ENCODE data around the gene OTUB1.
A peak's percentile ranks its signal among the peaks of the same experiment; 100 is the strongest.

Gene OTUB1

DNA sequence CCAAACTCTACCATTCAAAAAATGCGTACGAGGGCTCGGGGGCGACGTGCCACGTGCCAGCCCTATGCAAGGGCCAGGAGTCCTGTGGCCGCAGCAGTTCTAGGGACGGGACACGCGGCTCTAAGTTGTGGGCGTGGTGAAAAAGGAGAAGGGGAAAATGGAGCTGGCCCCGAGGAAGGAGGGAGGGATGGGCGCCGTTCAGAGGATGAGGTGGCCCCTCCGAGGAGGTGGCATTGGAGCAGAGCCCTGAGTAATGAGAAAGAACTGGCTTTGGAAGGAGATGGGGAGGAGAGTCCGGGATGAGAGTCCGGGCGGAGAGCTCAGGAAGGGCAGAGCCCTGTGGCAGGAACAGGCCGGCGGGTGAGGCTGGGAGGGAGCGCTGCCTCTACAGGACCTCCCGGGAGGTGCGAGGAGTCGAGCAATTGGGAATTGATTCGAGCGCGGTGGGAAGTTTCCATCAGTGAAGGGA is 21.0 kb downstream of the OTUB1 start:
- peak; percentile 67 for DNase-seq

DNA sequence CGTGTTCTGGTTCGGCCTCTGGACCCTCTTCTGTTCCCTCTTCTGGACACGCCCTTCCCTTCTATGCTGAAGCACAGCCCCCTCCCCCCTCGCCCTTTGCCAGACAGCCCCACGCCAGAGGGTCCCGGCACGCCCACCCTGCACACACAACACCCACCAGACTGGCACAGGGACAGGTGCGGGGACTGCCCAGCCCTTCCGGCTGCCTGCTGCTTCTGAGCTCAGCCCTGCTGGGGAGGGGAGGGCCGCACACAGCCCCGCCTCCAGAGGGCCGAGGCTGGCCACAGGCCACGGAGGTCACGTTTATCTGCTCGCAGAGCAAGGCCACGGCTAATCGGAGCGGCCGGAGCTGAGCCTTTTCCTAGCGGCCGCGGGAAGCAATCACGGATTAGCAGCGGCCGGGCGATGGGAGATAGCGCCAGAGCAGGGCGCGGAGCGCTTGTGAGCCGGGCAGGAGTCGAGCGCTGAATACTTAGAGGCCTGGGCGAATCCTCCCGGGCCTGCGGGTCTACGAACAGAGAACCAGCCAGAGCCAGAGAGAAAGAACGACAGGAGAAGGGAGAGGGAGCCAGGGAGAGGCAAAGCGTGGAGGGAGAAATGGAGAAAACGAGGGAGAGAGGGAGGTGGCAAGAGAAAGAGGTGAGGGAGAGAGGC is 21.5 kb downstream of the OTUB1 start:
- no peak for DNase-seq

DNA sequence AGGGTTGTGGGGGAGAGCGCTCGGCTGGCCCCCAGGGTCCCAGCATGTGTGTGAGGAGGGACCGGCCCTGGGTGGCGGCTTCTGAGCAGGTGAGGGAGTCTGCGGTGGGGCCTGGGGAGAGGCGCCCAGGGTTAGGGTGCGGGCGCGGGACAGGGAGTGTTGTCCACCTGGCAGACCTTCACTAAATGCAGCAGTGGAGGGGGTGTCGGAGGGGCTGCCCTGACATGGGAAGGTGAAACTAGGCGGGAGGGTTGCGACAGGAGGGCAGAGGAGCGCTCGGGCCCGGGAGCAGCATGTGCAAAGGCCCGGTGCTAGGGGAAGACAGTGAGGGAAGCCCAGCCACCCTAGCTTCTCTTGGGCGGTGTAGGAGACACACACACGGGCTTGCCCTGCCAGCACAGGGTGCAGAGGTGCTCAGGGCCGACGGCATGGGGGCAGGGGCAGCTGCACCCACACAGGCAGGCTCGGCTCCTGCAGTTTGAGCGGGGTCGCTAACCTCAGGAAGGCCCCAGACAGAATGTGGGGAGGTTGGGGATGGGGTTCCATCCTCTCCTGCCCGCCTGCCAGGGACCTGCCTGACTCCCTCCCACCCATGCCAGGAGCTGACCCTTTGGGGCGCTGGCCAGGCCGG is 22.2 kb downstream of the OTUB1 start:
- DNase-seq = no peak

DNA sequence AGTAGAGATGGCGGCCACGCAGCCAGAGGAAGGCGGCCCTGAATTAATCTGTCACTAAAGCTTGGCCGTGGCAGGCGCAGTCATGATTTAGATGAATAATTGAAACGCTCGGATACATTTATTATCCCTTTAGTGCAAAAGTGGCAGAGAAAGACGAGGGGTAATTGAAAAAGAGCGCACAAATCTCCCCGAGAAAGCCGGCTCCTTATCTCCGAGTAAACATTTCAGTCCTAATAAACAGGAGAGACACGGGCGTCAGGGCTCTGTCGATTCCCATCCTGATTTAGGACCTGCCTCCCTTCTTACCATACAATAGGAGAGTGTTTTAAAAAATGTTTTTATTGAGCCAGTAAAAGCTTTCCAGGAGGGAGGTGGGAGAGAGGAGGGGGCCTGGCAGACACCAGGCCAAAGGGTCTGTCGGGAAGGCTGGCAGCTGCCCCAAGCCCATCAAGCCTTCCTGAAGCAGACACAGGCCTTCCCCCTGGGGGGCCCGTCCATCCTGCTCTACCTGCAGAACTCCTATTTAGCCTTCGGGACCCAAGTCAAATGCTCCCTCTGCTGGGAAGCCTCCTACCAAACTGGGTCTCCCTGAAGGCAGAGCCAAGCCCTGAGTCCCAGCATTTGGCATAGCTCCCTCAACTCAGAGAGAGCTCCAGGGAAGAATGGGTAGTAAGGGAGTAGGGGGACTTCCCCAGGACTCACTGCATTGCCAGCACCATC is 22.8 kb downstream of the OTUB1 start:
- no peak for DNase-seq

DNA sequence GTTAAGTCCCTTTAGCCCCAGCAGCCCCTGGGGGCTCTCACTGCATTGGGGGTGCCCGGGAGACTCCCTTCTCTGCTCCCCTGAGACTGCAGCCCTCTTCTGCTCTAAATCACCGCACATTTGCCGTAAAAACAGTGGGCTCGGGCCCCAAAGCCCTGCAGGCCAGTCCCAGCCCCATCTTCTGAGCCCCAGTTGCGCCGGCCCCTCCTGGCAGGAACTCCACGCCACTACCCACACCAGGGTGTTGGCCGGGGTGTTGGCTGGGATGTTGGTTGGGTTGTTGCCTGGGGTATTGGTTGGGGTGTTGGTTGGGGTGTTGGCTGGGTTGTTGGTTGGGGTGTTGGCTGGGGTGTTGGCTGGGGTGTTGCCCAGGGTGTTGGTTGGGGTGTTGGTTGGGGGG is 23.5 kb downstream of the OTUB1 start:
- no peak for DNase-seq

DNA sequence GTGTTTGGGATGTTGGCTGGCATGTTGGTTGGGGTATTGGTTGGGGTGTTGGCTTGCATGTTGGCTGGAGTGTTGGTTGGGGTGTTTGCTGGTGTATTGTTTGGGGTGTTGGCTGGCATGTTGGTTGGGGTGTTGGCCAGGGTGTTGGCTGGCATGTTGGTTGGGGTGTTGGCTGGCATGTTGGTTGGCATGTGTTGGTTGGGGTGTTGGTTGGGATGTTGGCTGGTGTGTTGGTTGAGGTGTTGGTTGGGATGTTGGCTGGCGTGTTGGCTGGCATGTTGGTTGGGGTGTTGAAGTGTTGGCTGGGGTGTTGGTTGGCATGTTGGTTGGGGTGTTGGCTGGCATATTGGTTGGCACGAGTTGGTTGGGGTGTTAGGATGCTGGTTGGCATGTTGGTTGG is 24.5 kb downstream of the OTUB1 start:
- DNase-seq = no peak

DNA sequence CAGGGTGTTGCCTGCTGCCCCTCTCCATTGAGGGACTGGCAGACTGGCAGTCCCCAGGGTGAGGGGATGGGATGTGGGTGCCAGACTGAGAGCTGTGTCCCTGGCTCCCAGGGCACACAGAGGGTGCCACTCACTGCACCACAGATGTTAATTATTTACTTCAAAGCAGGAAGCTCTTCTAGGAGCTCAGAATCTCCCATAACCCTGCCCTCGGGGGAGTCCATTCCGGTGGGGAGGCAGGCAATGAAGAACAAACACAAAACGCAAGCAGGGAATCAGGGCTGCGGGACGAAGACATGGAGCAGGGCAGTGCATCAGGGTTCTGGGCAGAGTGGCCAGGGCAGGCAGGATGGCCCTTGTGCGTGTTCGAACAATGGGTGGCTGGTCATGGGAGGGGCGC is 25.1 kb downstream of the OTUB1 start:
- no peak for DNase-seq

DNA sequence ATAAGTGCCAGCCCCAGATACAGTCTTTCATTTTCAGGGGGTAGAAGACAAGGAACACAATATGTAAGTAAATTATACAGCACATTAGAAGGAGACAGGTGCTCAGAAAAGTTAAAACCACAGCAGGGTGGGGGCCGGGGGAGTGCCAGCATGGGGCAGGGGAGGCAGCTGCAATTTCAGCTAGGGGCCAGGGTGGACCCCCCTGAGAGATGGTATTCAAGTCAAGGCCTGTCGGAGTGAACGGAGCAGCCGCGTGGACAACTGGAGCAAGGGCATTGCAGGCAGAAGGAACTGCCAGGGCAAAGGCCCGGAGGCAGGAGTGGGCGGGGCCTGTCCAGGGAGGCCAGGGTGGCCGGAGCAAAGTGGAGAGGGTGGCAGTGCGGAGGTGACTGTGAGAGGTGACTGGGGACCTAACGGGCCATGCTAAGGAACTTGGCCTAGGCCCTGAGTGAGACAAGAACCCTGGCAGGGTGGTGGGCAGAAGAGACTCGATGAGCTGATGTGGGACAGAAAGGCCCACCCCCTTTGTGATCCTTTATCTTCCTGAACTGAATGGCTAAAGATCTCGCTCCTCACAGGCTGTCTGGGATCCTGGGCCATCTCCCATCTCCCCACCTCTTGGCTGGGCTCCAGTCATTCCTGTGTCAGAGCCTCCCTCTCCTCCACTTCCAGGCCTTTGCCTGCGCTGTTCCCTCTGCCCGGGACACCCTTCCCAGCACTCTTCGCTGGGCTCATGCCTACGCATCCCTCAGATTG is 27.1 kb downstream of the OTUB1 start:
- no peak for DNase-seq

DNA sequence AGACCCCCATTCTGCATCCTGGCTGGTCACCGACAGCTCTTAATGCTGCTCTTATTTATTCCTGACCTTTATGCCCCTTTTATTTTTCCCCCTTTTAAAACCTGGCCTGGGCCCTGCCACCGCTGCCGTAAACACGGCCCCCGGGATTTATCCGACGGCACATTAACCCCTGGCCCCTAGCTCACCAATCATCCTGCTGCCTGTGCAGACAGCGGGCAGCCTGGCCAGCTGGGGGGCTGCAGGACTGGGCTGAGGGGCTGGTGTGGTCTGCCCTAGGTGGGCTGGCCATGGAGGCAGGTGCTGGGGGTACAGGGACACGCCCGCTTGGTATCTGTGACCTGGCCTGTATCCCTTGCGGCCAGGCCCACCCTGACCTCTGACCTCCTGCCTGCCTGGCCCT is 28.1 kb downstream of the OTUB1 start:
- no peak for DNase-seq

DNA sequence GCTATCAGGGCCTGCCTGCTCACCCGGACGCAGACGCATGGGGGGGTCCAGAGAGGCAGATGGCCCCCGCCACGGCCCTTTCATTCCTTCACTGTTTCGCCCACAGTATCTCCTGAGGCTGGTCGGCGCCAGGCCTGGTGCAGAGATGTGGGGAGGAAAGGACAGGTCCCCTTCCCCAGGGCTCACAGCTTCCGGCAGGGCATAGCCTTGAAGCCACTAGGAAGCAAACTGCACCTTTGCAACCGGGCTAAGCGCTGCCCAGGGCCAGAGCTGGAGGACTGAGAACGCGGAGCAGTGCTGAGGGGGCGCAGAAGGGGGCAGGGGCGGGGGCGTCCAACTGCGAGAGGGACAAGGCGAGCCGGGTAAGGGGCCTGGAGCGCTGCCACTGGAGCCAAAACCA is 29.3 kb downstream of the OTUB1 start:
- no peak for DNase-seq

DNA sequence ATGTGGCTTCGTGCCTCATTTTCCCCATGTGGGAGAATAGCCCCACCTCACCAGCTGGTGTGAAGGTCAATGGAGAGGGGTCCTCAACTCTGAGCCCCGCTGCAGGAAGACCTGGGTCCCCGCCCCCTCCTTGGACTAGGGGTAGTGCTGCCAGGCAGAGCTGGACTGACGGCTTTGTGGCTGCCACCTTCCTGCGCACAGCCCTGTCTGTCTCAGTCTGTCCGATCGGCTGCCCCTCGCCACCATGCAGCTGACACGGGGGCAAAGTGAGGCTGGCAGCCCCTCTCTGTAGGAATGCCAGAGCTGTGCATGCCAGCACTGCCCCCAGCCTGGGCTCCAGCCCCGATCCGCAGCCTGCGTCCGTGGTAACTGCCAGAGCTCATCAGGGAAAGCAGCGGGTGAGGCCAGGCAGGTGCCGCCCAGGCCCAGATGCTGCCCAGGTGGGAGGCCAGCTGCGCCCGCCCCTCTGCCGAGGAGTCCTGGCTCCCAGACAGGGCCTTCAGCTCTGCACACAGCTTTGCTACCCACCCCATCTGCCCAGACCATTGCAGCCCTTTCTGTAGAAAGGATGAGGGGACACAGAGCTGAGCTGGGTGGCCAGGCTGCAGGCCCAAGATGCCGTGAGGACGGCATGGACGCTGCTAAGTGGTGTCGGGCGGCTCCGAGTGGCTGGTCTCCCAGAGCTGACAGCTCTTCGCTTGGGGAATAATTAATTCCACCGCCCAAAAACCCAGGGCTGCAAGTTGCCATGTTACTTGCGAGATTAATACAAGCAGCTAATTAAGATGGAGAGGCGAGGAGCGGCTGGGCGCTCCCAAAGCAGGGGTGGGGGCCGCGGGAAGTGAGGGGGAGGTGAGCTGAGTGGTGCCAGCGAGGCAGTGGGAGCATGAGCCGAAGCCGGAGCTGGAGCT is 30.0 kb downstream of the OTUB1 start:
- no peak for DNase-seq

DNA sequence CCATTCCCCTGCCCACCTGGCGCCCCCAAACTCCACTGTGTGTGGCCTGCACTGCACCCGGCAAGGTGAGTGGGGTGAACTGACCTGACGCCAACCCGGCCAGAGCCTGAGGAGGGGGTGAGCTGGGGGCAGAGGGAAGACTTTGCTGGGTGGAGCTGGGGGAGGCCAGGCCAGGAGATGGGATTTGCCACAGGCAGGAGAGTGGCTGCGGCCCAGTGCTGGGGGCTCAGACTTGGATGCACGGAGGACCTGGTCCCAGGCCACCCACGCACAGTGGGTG is 31.6 kb downstream of the OTUB1 start:
- no peak for DNase-seq

DNA sequence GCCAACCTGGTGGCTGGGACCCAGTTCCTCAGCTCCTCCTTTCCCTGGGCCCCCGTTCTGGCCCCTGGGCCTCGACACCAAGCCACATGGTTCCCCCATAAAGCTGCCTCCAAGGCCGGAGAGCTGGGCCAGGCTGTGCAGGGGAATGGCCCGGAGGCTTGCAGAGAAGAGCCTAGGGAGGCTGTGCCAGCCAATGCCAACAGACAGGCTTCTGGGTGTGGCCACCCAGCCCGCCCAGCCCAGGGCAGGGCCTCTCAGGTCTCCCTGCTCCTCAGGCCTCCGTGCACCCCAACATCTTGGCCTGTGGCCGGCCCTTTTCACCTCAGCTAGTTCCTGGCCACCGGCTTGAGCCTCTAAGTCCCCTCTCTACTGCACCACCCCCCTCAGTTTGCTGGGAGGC is 32.1 kb downstream of the OTUB1 start:
- no peak for DNase-seq

DNA sequence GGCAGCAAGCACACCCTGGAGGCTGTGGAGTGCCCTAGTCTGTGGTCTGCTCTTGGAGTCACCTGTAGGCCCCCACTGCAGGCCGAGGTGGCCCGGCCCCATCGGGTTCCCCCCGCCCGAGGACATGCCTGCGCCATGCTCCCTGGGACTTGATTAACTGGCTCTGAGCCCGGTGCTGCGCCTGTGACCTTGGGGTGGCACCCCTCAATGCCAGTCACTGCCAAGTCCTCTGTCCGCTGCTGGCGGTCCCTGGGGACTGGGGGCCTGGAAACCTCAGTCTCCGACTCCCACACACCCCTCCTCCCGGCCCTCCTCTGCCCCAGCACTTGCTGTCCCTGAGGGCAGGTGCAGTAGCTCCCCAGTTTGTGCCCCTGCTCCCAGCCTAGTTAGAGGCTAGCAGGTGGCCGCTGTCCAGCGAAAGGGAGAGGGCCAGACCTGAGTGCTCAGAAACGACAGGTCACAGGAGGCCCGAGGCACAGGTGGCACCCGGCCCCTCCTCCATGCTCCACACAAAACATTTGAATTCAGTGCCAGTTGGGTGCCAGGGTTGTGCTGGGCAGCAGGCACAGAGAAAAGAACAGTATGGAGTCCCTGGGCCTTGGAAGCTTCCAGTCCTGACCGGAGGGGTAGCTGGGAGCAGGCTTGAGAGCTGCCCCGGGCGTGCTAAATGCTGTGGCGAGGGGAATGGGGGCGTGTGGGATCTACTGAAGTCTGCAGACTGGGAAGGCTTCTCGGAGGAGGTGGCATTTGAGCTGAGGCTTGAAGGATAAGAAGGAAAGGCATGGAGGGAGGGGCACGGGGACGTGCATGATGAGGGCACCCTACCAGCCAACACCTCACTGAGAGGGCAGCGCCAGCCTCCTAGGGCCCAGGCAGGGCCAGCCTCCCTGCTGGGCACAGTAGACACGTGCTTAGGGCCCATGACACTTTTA is 33.1 kb downstream of the OTUB1 start:
- no peak for DNase-seq

DNA sequence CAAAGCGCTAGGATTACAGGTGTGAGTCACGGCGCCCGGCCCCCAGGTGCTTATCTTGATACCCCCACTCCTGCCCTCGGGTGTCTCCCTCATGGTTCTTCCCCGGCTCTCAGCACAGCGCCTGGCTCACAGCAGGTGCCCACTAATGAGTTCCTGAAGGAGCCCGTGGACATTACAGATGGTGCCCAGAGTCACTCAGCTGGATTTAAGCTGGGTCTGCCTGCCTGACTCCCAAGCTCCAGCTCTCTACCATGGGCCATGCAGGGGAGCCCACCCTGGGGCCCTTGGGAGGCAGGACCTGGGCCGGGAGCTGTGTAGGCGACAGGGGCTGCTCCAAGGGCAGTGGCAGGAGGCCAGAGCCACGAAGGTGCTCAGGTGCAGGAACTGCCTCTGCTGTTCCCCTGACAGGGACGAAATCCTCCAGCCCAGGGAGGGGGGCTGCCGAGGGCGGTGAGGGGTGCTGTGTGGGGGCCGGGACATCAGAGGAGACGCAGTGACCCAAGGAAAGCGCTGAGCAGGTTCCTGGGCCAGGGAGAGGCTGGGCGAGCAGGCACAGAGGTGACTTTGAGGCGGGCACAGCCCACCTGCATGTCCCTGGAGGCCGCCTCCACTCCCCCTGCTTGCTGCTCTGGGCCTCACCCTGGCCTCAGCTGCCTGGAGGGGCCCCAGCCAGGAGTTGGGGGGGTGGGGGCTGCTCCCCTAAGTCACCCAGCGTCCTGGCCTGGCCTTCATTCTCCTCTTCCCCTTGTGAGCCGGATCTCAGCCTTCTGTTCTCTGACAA is 34.9 kb downstream of the OTUB1 start:
- DNase-seq = no peak

DNA sequence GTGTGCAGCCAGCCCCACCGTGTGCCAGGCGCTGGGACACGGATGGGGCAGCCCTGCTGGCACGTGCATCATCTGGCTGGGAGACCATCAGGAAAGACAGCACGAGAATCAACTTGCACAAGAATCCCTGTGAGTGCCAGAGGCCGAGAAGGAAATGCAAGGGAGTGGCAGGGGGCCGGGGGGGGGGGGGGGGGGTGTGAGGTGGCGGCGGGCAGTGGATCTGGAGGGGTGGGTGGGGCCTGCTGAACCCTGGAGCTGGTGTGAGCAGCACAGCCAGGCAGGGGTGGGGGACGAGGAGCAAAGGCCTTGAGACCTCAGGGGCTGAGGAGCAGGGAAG is 35.5 kb downstream of the OTUB1 start:
- no peak for DNase-seq

DNA sequence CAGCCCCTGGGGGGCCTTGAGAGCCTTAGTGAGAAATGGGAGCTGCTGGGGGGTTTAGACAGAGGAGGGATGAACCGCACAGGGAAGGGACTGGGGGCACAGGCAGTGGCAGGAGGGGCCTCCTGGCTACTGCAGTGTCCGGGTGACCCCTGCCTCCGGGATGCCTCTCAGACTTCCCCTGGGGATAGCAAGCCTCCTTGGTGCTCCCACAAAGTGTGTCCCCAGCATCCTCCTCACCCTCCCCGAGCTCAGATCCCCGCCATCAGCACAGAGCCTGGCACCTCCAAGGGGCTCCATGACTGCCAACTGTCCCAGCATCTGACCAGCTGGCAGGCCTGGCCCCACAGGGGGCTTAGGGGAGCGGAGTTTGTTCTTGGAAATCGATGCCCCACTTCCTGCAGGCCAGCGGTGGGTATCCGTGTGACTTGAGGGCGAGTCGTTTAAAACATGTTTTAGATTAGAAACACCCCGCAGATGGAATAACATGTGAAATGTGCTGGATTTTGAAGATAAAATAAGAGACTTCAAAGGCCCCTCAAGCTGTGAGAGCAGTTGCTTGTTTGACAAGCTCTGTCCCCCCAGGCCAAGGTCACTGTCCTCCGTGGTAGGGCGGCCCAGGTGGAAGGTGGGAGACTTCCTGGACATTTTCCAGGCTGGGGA is 36.0 kb downstream of the OTUB1 start:
- no peak for DNase-seq

DNA sequence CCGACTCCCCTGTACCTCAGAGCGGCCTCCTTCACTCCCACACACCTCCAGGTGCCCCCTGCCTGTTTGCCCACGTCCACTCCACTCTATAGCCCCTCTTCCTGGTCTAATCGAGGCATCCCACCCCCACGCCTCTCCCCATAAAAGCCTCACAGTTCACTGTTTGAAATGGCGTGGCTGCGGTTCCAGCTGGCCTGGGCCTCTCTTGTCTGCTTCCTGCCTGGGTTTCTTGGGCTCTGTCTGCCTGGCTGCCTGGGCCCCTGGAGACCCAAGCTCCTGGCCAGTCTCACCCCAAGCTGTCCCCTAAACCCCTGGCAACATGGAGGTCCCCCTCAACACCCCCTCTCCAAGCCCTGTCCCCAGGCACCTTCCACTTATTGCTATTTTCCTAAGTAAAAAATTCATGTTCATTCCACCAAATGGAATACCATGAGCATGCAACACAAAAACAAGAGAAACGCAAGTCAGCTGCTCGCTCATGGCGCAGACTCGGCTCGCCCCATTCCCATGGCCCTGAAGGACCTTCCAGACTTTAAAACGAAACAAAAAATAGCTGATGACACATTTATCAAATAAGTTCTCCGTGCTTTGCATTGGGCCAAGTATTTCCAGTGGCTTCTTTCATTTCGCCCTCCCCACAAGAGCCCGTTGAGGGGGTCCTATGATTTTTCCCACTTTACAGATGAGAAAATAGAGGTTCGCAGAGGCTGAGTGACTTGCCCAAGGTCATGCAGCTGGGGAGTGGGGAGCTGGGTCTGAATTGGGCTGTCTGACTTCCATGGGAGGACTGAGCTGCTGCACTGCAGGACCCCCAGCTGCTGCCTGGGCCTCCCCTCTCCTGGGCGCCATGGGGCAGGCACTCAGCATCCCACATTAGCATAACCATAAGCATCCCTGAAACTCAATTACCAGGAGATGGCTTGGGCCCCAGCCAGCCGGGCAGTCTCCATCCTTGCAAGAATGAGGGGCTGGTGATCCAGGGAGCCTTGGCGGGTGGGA is 37.8 kb downstream of the OTUB1 start:
- DNase-seq = no peak

DNA sequence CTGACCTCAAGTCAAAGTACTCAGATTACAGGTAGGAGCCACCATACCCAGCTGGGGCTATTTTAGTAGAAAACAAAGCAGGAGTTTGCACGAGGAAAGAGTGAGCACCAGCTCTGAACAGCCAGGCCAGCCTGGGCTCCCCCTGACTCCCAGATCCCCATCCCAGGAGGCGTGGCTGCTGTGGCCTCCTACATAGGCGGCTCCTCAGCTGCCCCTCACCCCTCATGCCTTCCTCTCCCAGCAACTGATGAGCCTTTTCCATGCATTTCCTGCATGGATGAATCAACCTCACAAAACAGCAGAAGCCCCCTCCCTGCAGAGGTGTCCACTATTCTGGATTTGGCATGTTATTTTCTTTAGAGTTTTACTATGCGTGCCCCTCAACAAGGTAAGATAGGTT is 39.0 kb downstream of the OTUB1 start:
- DNase-seq = no peak
